CD4-positive, alpha-beta T cell treated with Interleukin-4 for 1 hour (primary cell): Measurements from ENCODE around the gene CCND3.

Experiments
- DNase-seq, 2 donors: peaks; one replicate each; pipeline ENCODE4 v3.0.0-alpha.2; 2020 to 2022

Gene CCND3

DNA sequence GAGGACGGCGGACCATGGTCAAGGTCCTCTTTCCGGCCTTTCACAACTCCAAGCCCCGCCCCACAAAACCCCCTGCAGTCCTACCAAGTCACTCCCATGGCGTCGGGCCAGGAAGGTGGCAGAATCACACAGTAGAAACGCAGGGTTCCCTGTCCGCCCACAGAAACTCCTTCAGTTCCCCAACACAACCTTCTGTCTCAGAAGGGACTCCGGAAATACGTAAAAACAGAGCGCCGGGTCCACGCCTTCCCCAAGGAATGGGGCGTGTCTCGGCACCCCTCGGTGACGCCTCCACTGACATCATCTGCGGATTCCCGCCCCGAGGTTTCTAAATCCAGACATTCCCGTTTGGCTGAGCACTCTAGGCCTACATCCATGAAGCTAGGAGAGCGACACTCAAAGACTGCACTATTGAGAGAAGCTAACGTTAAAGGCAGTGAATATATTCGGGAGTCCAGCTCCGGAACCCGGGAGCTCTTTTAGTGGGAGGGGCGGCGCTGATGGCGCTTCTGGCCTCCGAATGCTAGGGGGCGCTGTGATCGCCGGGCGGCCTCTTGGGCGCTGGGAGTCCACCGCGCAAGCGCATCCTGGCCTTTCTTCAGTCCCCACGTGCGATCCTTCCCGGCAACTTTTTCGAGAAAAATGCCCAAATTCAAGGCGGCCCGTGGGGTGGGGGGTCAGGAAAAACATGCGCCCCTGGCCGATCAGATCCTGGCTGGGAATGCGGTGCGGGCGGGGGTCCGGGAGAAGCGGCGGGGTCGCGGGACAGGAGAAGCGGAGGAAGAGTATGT is 20.5 kb downstream of the CCND3 start, which contains the start of the genes BYSL and MED20:
Gene BYSL (plus strand): TSS at position 579 of the 791 bp plus-strand sequence. CDS start 64 bp downstream, at position 643.
Gene MED20 (minus strand): TSS at position 219 of the 791 bp plus-strand sequence. CDS start 121 bp downstream, at position 98.
- DNase-seq = peak; percentile 94 to 96

DNA sequence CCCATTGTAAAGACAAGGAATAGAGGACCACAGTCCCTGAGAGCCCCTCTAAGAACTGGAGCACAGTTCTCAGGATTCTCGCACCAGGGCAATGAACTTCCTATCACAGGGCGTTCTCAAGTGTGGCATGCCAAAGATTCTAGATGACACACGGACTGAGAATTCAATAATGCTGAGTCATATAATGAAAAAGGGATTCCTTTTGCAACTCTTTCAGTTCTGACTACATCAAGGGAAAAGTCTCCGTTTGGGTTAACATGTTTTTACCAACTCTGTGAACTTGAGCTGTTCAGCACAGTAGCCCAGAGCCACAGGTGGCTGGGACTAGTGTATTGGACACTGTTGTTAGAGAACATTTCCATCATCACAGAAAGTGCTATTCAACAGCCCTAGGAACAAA is 24.1 kb downstream of the CCND3 start:
- DNase-seq = no peak

DNA sequence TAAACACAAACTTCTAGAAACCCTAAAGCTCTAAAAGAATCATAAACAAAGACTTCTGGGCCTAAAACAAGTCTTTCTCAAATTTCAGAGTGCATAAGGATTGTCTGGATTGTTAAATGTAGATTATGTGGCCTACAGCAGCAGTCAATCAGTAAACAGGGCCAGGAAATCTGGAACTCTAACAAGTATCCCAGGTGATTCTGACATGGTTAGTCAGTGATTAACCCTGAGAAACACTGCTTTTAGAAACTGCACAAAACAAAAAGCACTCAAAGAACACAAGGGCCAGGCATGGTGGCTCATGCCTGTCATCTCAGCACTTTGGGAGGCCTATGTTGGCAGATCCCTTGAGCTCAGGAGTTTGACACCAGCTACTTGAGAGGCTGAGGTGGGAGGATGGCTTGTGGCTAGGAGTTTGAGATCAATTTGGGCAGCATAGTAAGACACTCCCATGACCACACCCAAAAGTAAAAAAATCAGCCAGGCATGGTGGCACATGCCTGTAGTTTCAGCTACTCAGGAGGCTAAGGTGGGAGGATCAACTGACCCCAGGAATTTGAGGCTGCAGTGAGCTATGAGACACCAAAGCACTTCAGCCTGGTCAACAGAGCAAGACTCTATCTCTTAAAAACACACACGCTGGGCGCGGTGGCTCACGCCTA is 26.6 kb downstream of the CCND3 start:
- no peak for DNase-seq

DNA sequence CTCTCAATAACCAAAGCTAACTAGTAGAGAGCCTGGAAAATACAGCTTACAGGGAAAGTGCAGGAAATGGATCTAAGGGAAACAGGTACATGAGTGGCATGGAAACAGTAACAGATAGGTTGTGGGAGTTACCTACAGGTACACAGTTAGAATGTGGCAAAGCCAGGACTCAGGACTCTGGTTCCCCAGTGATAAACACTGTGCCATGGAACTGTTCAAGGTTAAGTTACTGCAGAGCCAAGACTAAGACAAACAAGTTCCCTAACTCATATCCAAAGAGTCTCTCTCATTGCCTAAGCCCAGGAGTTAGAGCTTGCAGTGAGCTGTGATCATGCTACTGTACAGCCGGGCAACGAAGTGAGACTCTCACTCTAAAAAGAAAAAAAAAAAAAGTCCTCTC is 27.3 kb downstream of the CCND3 start:
- no peak for DNase-seq

DNA sequence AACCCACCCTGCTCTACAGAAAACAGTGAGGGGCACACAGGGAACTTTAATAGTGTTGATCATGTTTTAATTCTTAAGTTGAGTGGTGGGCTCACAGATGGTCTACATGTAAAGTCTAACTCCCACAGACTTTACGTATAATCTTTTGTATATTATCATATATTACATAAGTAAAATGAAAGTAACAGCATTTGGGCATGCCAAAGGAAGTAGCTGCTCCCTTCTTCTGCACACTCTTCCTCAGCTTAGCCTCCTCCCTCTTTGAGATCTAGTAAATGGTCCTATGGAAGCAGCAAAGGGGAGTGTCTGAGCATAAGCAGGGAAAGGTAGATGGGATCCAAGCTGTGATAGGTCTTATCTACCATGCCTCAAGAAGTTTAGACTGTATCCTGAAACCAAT is 31.9 kb downstream of the CCND3 start:
- DNase-seq = no peak

DNA sequence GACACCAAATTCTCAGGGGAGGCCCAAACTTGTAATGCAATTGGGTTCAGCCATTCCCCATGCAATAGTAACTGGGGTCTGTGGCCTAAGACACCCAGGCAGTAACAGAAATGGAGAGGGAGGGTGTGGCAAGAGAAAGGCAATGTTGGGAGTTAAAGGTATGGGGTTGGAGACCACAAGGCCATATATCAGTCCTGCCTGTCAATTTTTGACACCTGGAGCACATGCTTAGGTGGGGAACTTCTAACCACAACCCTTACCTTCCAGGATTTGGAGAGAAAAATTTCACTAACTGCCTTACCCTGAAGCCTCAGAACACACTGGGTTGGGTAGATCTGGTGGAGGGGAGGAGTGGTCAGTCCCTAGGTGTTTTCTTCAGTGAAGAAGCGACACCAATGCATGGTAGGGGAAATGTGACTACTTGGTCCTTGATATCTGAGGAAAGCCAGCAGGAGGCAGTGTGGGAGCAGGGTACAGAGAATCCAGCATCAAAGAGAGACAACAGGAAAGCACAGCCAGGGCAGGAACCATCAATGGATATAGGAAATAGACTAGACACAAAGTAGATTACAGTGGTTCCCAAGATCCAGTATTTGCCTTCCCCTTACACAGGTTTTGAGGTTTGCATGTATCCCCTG is 39.6 kb downstream of the CCND3 start:
- DNase-seq = peak; percentile 71 to 76

DNA sequence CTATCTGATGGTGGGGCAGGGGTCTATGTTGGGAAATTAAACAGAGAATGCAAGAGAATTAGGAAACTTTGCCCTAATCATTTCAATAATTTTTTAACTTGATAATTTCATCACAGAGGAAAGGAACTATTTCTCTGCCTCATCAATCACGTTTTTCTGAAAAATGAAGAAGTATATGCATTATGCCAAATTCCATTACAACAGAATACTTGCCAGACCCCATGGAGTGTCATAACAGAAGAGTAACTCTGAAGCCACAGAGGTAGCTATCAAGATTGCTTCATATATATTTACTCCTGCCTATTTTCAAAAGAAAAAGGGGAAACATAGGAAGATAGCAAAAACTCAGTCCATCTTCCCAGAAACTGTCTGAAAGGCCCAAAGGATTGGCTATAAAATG is 40.7 kb downstream of the CCND3 start:
- no peak for DNase-seq

DNA sequence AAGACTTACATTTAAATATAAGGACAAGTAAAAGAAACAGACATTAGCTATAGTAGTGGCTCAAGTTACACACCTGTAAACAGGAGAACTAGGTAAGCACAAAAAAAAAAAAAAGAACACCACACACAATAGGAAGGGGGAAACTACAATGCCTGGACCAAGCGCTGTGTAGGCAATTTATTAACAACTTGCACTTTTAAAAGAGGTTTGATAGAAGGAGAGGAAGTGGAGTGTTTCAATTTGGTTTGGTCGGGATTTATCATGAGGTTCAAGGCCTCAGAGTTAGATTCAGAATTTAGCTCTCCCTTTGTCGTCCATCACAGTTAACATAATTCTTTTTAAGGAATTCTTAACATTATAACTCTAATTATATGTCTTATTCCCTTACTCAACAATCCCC is 45.3 kb downstream of the CCND3 start:
- no peak for DNase-seq

DNA sequence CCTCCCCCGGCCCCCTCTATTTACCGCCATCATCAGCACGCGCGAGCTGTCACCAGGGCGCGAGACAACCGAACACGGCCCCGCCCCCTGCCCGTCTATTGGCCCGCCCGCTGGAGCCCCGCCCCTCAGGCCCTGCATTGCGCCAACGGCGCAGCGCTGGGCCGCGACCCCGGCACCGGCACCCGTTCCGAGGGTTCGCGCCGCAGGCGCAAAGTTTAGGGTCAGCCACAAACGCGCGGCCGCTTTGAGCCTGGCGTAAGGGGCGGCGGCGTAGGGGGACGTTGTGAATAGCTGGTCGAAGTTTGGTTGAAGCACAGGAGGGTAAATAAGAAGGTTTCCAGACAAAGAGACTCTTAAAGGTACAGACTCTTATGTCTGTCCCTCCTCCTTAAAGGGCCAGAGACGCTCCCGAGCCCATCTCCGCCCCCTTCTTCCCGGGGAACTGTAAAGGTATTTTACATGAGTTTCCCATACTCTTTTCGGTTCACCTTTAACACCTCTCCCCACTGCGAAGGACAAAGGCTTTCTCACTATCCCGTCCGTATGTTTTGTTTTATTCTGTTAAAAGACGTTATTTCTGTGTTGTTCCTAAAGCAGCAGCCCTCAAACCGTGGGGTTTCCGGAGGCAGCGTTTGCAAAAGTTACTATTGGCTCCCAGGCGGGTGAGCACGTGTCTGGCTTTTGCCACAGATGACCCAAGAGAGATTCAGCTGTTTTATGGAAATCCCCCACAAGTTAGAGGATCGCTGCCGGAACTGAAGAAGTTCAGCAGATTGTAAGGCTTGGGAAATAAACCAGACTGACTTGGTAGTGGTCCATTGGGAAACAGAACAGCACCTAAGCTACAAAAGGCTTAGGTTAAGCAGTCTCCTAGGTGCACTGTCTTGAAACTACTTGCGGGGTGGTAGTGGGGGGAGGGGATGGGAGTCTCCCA is 46.0 kb downstream of the CCND3 start, which contains the start of gene USP49:
Gene USP49 (minus strand): TSS at position 76 of the 934 bp plus-strand sequence. CDS start 88,392 bp downstream, outside the sequence.
- peak; percentile 87 to 89 for DNase-seq

DNA sequence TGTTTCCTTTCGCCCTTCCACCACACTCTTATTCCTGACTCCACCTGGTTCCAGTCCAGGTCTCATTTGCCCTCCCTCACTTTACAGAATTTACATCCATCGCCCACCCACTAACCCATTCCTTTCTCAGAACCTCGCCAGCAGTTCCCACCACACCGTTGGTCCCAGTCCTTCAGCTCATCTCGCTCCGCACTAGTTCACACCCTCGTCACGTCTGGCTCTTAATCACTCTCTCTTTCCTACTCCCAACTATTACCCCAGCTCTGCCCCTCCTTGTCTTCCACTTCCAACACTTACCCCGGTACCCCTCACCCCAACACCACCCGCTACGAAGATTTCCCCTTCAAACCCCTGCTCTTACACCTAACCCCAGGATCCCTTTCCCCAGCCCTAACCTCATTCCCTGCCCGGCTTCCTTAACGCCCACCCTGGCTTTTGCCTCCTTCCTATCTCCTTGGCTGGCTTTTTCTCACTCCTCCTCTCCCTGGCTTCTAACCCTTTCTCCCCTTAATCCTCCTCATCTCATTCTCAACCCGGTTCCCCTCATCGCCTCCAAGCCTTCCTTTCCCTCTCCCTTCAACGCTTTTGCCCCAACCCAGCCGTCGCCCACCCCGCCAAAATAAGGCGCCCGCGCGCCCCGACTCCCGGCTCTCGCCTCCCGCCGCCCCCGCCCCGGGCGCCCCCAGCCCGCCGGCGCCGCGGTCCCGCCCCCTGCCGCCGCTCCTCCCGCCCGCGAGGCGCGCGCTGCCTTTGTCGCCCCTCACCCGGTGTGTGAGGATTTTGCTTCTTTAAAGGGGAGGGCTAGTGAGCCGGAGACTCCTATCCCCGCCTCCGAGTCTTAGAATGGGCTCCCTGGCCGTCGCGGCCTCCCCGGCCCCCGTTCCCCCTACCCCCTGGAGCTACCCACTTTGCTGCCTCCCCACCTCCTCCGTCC is 47.0 kb downstream of the CCND3 start:
- DNase-seq = no peak

DNA sequence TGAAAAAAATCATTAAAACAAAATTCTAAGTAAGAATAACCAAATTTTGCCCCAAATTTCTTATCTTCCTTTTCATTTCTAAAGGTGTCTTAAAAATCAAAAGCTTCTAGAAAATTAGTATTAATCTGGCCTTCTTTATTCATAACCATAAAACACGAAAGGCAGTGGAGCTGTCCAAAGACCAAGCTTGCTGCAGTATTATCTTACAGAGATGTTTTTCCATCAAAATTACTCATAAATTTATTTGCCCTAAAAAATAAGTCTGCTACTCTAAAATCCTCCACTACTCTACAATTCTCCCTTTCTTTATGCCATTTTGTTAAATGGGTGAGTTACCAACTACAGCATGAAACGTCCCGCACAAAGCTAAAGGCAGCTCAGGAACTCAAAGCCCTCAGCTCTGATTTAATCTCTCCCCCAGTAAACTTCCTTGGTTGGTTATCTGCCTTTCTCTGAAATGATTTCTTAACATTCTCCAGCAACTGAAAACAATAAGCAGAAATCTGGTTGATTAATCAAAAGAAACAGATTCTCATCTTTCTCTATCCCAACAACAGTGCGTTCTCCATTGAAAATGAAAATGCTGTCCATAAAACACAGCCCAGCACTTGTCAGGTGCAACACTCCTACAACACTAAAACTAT is 48.6 kb downstream of the CCND3 start:
- DNase-seq = no peak

DNA sequence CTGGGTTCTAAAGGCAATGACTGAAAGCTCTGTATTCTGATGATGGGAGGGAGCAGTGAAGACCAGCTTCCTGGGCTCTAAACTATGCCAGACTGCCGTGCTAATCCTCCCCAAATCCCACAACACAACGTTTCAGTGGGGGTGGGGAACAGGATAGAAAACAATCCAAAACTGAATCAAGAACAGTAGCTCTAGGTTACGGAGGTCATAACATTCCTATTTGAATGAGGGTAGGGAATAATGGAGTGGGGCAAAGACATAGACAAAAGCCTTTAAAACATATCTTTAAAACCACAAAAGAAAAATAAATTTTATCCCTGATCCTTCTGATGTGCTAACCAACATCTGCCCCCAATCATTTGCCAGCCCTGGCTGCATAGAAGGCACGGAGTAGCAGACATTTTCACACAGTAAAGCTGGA is 54.3 kb downstream of the CCND3 start:
- DNase-seq = no peak

DNA sequence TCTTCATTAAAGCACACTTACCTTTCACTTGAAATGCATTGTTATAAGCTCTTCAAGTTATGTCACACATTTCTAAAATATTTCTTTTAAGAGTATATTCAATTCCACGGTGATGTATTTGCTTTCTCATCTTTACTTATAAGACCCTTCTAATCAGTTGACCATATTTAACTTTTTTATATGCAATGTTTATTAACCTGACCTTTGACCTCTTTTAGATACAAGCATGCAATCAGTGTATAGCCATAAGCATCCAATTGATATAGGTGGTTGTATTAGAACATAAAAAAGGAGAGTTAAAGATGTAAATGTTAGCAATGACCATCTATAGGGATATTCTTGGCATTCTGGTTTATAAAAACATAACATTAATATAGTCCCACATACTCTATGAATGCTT is 55.7 kb downstream of the CCND3 start:
- DNase-seq = no peak

DNA sequence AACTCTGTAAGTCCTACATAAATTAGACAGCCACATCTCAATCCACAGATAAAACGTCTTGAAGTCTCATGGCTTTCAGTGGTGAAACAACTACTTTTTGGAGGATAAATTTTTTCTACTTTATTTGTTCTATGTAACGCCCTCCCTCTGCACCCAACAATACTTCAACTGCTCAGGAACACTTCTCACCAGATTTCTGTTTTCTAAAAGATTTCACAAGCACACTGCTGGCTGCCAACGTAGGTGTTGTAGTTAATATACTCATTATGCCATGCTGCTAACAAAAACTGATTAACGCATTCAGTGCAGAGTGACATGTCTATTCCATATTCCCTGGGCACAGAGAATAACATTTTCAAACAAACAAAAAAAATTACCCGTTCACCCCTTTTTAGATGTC is 56.7 kb downstream of the CCND3 start:
- no peak for DNase-seq
